Cardiac fibroblast (primary cell): ENCODE measurements around the gene PTPRN2.

Experiments
- DNase-seq, 2 donors: peaks; one replicate each; pipeline versions ENCODE4 v3.0.0 to v3.0.0-alpha.2; 2010; ENCODE audit warnings: low read depth in 2 of 2
- H3K4me3 ChIP-seq, 2 donors: replicated peaks in 1 of 2; 1 replicate in 1 of 2; 2 replicates in 1 of 2; pipeline ENCODE4 v1.5.1; 2011; ENCODE audit warnings: low read depth in 2 of 2, low read length in 2 of 2, mild to moderate bottlenecking in 2 of 2, moderate library complexity in 1 of 2
- CTCF ChIP-seq: IDR thresholded peaks from one replicate; pipeline ENCODE4 v1.5.1; 2011; ENCODE audit warnings: low read depth, mild to moderate bottlenecking, low read length, inconsistent platforms

Gene PTPRN2

GRCh38 chr7:157881048-157881771, 706.4 kb downstream of the PTPRN2 start:
- DNase-seq, result no peak
- no peak overlapping the region for H3K4me3 ChIP-seq
- no peak for TF ChIP-seq CTCF

GRCh38 chr7:157879391-157879790, 708.2 kb downstream of the PTPRN2 start:
- DNase-seq, result no peak
- no peak for TF ChIP-seq CTCF
- H3K4me3 ChIP-seq, result no peak overlapping the region

GRCh38 chr7:157877298-157878090, 710.1 kb downstream of the PTPRN2 start:
- TF ChIP-seq CTCF, result no peak
- H3K4me3 ChIP-seq, result no peak overlapping the region
- no peak for DNase-seq

GRCh38 chr7:157876469-157877285, 710.9 kb downstream of the PTPRN2 start:
- TF ChIP-seq CTCF, result no peak
- no peak overlapping the region for H3K4me3 ChIP-seq
- no peak for DNase-seq

- no peak for DNase-seq
- TF ChIP-seq CTCF, result peak; percentile 21
- no peak overlapping the region for H3K4me3 ChIP-seq
These were observed 712.1 kb downstream of the PTPRN2 start for GRCh38 chr7:157875230-157876179.

- no peak for DNase-seq
- no peak overlapping the region for H3K4me3 ChIP-seq
These were observed 712.8 kb downstream of the PTPRN2 start for GRCh38 chr7:157874870-157875229.

More at GRCh38 chr7:157874870-157875229, 712.8 kb downstream of the PTPRN2 start:
- no peak for TF ChIP-seq CTCF
